CD4-positive, CD25-positive, alpha-beta regulatory T cell (primary cell): ENCODE data around the gene CYBA. TPM values are rescaled to one million over a fixed set of nuclear protein-coding genes. Genes with fewer than 3 reads are reported as not detected.

Source experiments
- ATAC-seq, 2 donors: fragments of 150-1000 bp; cut with Tn5 transposase; one replicate each; pipeline ENCODE4 v1.10.0; 2021; ENCODE audit warnings: low read depth in 2 of 2, moderate number of reproducible peaks in 2 of 2, moderate library complexity in 1 of 2
- DNase-seq, 3 donors: peaks; one replicate each; pipeline versions ENCODE4 v3.0.0 to v3.0.0-alpha.2; 2012 to 2022; ENCODE audit warnings: mixed read lengths in 1 of 3
- H3K27ac ChIP-seq: one replicate; pipeline ENCODE4 v1.7.0; 2013; ENCODE audit warnings: mild to moderate bottlenecking, low read length; ENCODE audit not compliant: insufficient read depth, poor library complexity, severe bottlenecking
- H3K27me3 ChIP-seq: one replicate; pipeline ENCODE4 v1.7.0; 2013; ENCODE audit warnings: low read length; ENCODE audit not compliant: control insufficient read depth, insufficient read depth
- H3K36me3 ChIP-seq: one replicate; pipeline ENCODE4 v1.7.0; 2013; ENCODE audit warnings: mild to moderate bottlenecking, low read length, moderate library complexity; ENCODE audit not compliant: control insufficient read depth, insufficient read depth
- H3K4me1 ChIP-seq: 2 replicates; pipeline ENCODE4 v1.7.0; 2013; ENCODE audit warnings: mild to moderate bottlenecking, low read length; ENCODE audit not compliant: insufficient read depth, control insufficient read depth, poor library complexity, severe bottlenecking
- H3K4me3 ChIP-seq: one replicate; pipeline ENCODE4 v1.7.0; 2013; ENCODE audit warnings: low read depth, mild to moderate bottlenecking, low read length, moderate library complexity
- H3K9me3 ChIP-seq, 2 experiments: 1 replicate in 1 of 2; 2 replicates in 1 of 2; pipeline ENCODE4 v1.7.0; 2013; ENCODE audit warnings: low read length in 2 of 2, mild to moderate bottlenecking in 1 of 2, moderate library complexity in 1 of 2; ENCODE audit not compliant: control insufficient read depth in 2 of 2
- H3K27ac Mint-ChIP-seq, 3 donors: one replicate each; pipeline ENCODE4 v1.8.0; 2020 to 2022; ENCODE audit warnings: mild to moderate bottlenecking in 3 of 3, mixed read lengths in 3 of 3, moderate library complexity in 2 of 3
- H3K27me3 Mint-ChIP-seq: one replicate; pipeline ENCODE4 v1.8.0; 2022; ENCODE audit warnings: mild to moderate bottlenecking, mixed read lengths
- H3K36me3 Mint-ChIP-seq: one replicate; pipeline ENCODE4 v1.8.0; 2020; ENCODE audit warnings: mixed read lengths
- H3K4me1 Mint-ChIP-seq, 4 donors: one replicate each; pipeline ENCODE4 v1.8.0; 2020 to 2022; ENCODE audit warnings: mixed read lengths in 4 of 4, mild to moderate bottlenecking in 1 of 4
- H3K4me3 Mint-ChIP-seq, 4 donors: one replicate each; pipeline ENCODE4 v1.8.0; 2020 to 2022; ENCODE audit warnings: mild to moderate bottlenecking in 4 of 4, mixed read lengths in 4 of 4, moderate library complexity in 3 of 4
- H3K9me3 Mint-ChIP-seq, 7 donors: one replicate each; pipeline ENCODE4 v1.8.0; 2020 to 2022; ENCODE audit warnings: mixed read lengths in 7 of 7, mild to moderate bottlenecking in 3 of 7, moderate library complexity in 2 of 7
- polyA plus RNA-seq, 4 donors: library from polyadenylated mRNA; unstranded; fragments of 300-500 nt; fragmentation: Illumina TruSeq; gene quantifications; one replicate each; pipeline ENCODE4 v1.2.3, GENCODE V29; 2021
- total RNA-seq: library from RNA; stranded (reverse); gene quantifications from one replicate; pipeline ENCODE4 v1.2.3, GENCODE V29; 2022

The CYBA gene
- total and polyA plus RNA-seq, 5 donors from 2014 or later: 351 to 964 (median 715) TPM

DNA sequence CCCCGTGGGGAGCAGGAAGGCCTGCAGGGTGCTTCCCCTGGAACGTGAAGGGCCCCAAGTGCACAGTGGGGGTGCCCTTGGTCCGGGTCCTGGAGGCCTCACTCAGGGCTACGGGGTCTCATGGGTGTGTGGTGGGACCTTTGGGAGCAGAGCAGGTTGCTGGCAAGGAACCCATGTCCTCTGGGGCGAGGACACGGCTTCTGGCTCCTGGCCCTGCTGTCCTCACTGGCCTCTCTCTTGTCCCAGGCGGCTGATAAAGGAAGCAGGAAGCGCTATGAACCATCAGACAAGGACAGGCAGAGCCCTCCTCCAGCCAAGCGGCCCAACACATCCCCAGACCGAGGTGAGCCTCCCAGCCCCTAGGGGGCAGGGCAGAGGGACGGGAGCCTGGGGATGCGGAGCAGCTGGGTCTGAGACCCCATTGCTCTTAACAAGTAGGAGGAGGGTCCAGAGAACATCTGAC, 22.3 kb downstream of the CYBA start:
- H3K36me3 Mint-ChIP-seq: peaks cover 18% of the 10 kb centered on the region
- Histone ChIP-seq H3K27me3 (no peaks in the 10 kb centered on the region), H3K36me3 (peaks cover 64% of the 10 kb centered on the region), H3K4me3 (no peak overlapping the region), H3K27ac (no peak overlapping the region), H3K9me3 (no peaks in the 10 kb centered on the region), H3K4me1 (peaks cover 12% of the 10 kb centered on the region)
- H3K27me3 Mint-ChIP-seq: no peaks in the 10 kb centered on the region
- H3K4me1 Mint-ChIP-seq: peaks cover 0 to 10% (median 2%) of the 10 kb centered on the region in 4 donors
- no peak overlapping the region for H3K27ac Mint-ChIP-seq
- H3K4me3 Mint-ChIP-seq: no peak overlapping the region
- ATAC-seq (no peak), DNase-seq (peak in 1 of 3 donors; percentile 14)
- peaks cover 0 to 2% (median 0%) of the 10 kb centered on the region in 7 donors for H3K9me3 Mint-ChIP-seq

- H3K4me3 ChIP-seq: no peak overlapping the region
- H3K9me3 Mint-ChIP-seq: peaks cover 0 to 2% (median 0%) of the 10 kb centered on the region in 7 donors
- no peak for ATAC-seq
- H3K27me3 ChIP-seq: no peaks in the 10 kb centered on the region
- H3K4me3 Mint-ChIP-seq: no peak overlapping the region
- H3K4me1 ChIP-seq: peaks cover 8% of the 10 kb centered on the region
- peak overlapping the region in 1 of 3 donors; percentile 56 for H3K27ac Mint-ChIP-seq
- peaks cover 18% of the 10 kb centered on the region for H3K36me3 Mint-ChIP-seq
- no peaks in the 10 kb centered on the region for H3K27me3 Mint-ChIP-seq
- H3K36me3 ChIP-seq: peaks cover 72% of the 10 kb centered on the region
- H3K4me1 Mint-ChIP-seq: peaks cover 0 to 4% (median 2%) of the 10 kb centered on the region in 4 donors
- no peak for DNase-seq
- no peaks in the 10 kb centered on the region for H3K9me3 ChIP-seq
- no peak overlapping the region for H3K27ac ChIP-seq
Measured at GRCh38 chr16:88627531-88628411, 23.1 kb downstream of the CYBA start.

- Histone ChIP-seq H3K4me3 (no peak overlapping the region), H3K27me3 (no peaks in the 10 kb centered on the region), H3K36me3 (peaks cover 82% of the 10 kb centered on the region), H3K4me1 (peaks cover 8% of the 10 kb centered on the region), H3K9me3 (no peaks in the 10 kb centered on the region), H3K27ac (no peak overlapping the region)
- no peak overlapping the region for H3K27ac Mint-ChIP-seq
- H3K36me3 Mint-ChIP-seq: peaks cover 18% of the 10 kb centered on the region
- DNase-seq (no peak), ATAC-seq (no peak)
- peaks cover 0 to under 1% (median 0%) of the 10 kb centered on the region in 4 donors for H3K4me1 Mint-ChIP-seq
- H3K4me3 Mint-ChIP-seq: no peak overlapping the region
- H3K27me3 Mint-ChIP-seq: no peaks in the 10 kb centered on the region
- H3K9me3 Mint-ChIP-seq: peaks cover 0 to 2% (median 0%) of the 10 kb centered on the region in 7 donors
Measured at GRCh38 chr16:88626646-88627045, 24.2 kb downstream of the CYBA start.

DNA sequence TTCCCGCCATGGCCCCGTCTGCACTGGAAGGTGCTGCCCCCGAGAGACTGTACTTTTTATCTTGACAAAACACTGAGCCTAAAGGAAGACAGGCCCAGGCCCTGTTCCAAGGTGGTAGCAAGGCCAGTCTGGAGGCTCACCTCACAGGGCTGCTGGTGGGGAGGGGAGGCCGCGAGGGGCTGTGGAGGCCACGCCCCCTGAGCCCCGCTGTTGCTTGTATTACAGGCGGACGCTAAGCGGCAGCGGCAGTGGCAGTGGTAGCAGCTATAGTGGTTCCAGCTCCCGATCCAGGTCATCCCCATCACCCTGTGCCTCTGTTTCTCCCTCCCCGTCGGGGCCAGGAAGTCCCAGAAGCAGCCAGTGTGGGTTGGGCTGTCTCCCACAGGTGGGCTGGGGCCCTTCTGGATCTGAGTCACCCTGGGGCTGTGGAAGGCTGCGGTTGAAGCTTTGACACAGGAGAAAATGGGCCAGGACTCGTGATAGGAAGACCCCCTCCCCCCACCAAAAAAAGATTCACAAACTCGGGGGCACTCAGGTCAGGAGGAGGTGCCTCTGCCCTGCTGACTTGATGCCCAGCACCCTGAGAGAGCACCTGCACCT, 25.8 kb downstream of the CYBA start:
- peaks cover 18% of the 10 kb centered on the region for H3K4me1 ChIP-seq
- peaks cover 14% of the 10 kb centered on the region for H3K36me3 Mint-ChIP-seq
- H3K27ac Mint-ChIP-seq: no peak overlapping the region
- peaks cover 68% of the 10 kb centered on the region for H3K36me3 ChIP-seq
- no peak overlapping the region for H3K4me3 ChIP-seq
- DNase-seq (peak in 1 of 3 donors; percentile 21), ATAC-seq (no peak)
- no peaks in the 10 kb centered on the region for H3K9me3 ChIP-seq
- no peak overlapping the region for H3K27ac ChIP-seq
- H3K9me3 Mint-ChIP-seq: peaks cover 0 to 2% (median 0%) of the 10 kb centered on the region in 7 donors
- peaks cover 2 to 13% (median 6%) of the 10 kb centered on the region in 4 donors for H3K4me1 Mint-ChIP-seq
- no peaks in the 10 kb centered on the region for H3K27me3 Mint-ChIP-seq
- no peaks in the 10 kb centered on the region for H3K27me3 ChIP-seq
- H3K4me3 Mint-ChIP-seq: peak overlapping the region in 1 of 4 donors; percentile 32

DNA sequence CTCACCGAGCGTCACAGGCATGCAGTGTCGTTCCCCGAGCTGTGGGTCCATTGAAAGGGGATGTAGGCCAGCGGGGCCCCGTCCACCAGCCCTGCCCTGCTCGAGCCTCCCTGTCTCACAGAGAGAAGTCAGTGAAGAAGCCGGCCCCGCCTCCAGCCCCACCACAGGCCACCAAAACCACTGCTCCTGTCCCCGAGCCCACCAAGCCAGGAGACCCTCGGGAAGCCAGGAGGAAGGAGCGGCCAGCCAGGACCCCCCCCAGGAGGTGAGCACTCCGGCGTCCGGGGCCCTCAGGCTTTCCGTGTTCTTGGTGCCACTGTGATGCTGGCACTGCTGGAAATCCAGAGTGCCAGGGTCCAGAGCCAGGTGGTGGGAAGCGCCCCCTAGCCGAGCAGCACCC, 26.4 kb downstream of the CYBA start:
- no peaks in the 10 kb centered on the region for H3K27me3 Mint-ChIP-seq
- H3K9me3 Mint-ChIP-seq: peaks cover 0 to 2% (median 0%) of the 10 kb centered on the region in 7 donors
- H3K4me1 Mint-ChIP-seq: peaks cover 8 to 19% (median 11%) of the 10 kb centered on the region in 4 donors
- Histone ChIP-seq H3K27me3 (no peaks in the 10 kb centered on the region), H3K36me3 (peaks cover 64% of the 10 kb centered on the region), H3K4me1 (peaks cover 24% of the 10 kb centered on the region), H3K4me3 (no peak overlapping the region), H3K27ac (no peak overlapping the region), H3K9me3 (no peaks in the 10 kb centered on the region)
- no peak overlapping the region for H3K27ac Mint-ChIP-seq
- DNase-seq (no peak), ATAC-seq (no peak)
- H3K4me3 Mint-ChIP-seq: no peak overlapping the region
- H3K36me3 Mint-ChIP-seq: peaks cover 11% of the 10 kb centered on the region

GRCh38 chr16:88623858-88624257, 27.0 kb downstream of the CYBA start:
- H3K27ac Mint-ChIP-seq: peak overlapping the region in 1 of 3 donors; percentile 15
- DNase-seq (no peak), ATAC-seq (no peak)
- no peak overlapping the region for H3K4me3 ChIP-seq
- H3K27me3 ChIP-seq: no peaks in the 10 kb centered on the region
- H3K4me1 Mint-ChIP-seq: peaks cover 8 to 23% (median 16%) of the 10 kb centered on the region in 4 donors
- H3K36me3 Mint-ChIP-seq: peaks cover 13% of the 10 kb centered on the region
- H3K27ac ChIP-seq: no peak overlapping the region
- no peak overlapping the region for H3K4me3 Mint-ChIP-seq
- peaks cover 63% of the 10 kb centered on the region for H3K36me3 ChIP-seq
- no peaks in the 10 kb centered on the region for H3K9me3 ChIP-seq
- H3K4me1 ChIP-seq: peaks cover 30% of the 10 kb centered on the region
- H3K27me3 Mint-ChIP-seq: no peaks in the 10 kb centered on the region
- H3K9me3 Mint-ChIP-seq: peaks cover 0 to 2% (median 0%) of the 10 kb centered on the region in 7 donors

GRCh38 chr16:88622866-88623265, 28.0 kb downstream of the CYBA start:
- Histone ChIP-seq H3K4me1 (peaks cover 33% of the 10 kb centered on the region), H3K9me3 (no peaks in the 10 kb centered on the region), H3K27ac (no peak overlapping the region), H3K4me3 (no peak overlapping the region), H3K27me3 (no peaks in the 10 kb centered on the region), H3K36me3 (peaks cover 62% of the 10 kb centered on the region)
- no peak for DNase-seq
- Mint-ChIP-seq H3K27ac (no peak overlapping the region), H3K27me3 (no peaks in the 10 kb centered on the region), H3K36me3 (peaks cover 14% of the 10 kb centered on the region), H3K4me3 (peak overlapping the region in 1 of 4 donors; percentile 74), H3K4me1 (peaks cover 8 to 33% (median 20%) of the 10 kb centered on the region in 4 donors), H3K9me3 (peaks cover 0 to 2% (median 0%) of the 10 kb centered on the region in 7 donors)
- ATAC-seq: no peak
